Activated naive CD8-positive, alpha-beta T cell treated with anti-CD3 and anti-CD28 coated beads, Interleukin-2, amount 10 ng/mL, durations not matched to agents 7 days and 5 days (primary cell): ENCODE results near the gene MPV17. TPM values are rescaled to one million over a fixed set of nuclear protein-coding genes. Genes with fewer than 3 reads are reported as not detected.

ENCODE experiments used
- ATAC-seq: fragments of 150-1000 bp; cut with Tn5 transposase; one replicate; pipeline ENCODE4 v1.10.0; 2021; ENCODE audit warnings: low read depth, moderate library complexity
- POLR2A ChIA-PET: fragments of 350-600 bp; sonication (Branson Sonifier 250); formaldehyde crosslinking; loops from one replicate; lab custom pipeline; 2021; ENCODE audit warnings: antibody characterized with exemption; lab: Charles Lee
- DNase-seq: peaks from one replicate; pipeline ENCODE4 v3.0.0; 2021
- H3K27ac Mint-ChIP-seq: one replicate; pipeline ENCODE4 v1.8.0; 2022; ENCODE audit warnings: mild to moderate bottlenecking, mixed read lengths
- H3K27me3 Mint-ChIP-seq: one replicate; pipeline ENCODE4 v1.8.0; 2022; ENCODE audit warnings: mild to moderate bottlenecking, moderate library complexity, mixed read lengths
- H3K36me3 Mint-ChIP-seq: one replicate; pipeline ENCODE4 v1.8.0; 2021; ENCODE audit warnings: mild to moderate bottlenecking, mixed read lengths
- H3K4me1 Mint-ChIP-seq: one replicate; pipeline ENCODE4 v1.8.0; 2021; ENCODE audit warnings: mixed read lengths
- H3K4me3 Mint-ChIP-seq: one replicate; pipeline ENCODE4 v1.8.0; 2022; ENCODE audit warnings: mild to moderate bottlenecking, moderate library complexity, mixed read lengths
- H3K9me3 Mint-ChIP-seq: one replicate; pipeline ENCODE4 v1.8.0; 2021; ENCODE audit warnings: mixed read lengths
- total RNA-seq, 2 experiments: library from RNA; stranded (reverse); gene quantifications; one replicate each; pipeline ENCODE4 v1.2.3, GENCODE V29; 2021

Gene MPV17
- total RNA-seq, 2 experiments from 2014 or later: 93.4 to 100 TPM

DNA sequence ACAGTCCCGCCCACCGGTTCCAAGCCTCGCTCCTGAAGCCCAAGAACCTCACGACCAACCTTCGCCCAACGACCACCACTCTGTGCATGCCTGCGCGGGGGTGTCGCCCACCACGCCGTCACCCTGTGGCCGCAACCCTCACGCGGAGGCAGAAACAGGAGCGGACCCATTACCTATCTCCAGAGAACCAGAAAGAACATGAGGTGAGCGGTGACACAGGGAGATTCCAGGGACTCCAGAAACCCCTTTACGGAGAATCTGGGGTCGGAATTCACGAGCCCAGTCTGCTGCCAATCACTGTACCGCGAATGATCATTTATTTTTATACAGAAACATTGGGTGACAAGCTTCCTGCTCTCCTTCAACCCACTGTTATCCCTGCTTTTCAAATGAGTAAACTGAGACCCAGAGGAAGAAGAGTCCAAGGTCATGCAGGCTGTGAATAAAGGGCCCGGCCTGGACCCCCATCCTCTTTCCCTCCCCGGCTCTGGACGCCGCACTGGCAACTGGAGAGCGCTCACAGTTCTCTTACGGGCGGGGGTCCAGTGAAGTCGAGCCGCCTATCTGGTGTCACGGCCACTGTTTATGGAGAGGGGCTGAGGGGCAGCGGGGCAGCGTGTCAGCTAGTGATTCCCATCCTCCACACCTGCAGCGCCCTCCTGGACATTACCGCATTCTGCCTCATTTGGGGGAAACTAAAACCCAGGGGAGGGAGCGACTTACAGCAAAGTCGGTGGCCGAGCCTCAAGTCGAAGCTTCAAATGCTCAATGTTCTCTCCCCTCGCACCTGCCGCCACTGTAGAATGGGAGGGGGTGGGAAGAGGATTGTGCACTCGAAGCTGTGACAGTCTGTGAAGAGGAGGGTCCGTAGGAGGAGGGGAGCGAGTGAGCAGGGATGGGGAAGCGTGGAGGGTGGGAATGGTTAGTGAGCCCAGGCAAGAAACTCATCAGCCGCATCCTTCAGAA is 59.3 kb downstream of the MPV17 start:
- H3K27ac Mint-ChIP-seq: no peak overlapping the region
- H3K36me3 Mint-ChIP-seq: no peaks in the 10 kb centered on the region
- H3K4me1 Mint-ChIP-seq: peaks cover 22% of the 10 kb centered on the region

DNA sequence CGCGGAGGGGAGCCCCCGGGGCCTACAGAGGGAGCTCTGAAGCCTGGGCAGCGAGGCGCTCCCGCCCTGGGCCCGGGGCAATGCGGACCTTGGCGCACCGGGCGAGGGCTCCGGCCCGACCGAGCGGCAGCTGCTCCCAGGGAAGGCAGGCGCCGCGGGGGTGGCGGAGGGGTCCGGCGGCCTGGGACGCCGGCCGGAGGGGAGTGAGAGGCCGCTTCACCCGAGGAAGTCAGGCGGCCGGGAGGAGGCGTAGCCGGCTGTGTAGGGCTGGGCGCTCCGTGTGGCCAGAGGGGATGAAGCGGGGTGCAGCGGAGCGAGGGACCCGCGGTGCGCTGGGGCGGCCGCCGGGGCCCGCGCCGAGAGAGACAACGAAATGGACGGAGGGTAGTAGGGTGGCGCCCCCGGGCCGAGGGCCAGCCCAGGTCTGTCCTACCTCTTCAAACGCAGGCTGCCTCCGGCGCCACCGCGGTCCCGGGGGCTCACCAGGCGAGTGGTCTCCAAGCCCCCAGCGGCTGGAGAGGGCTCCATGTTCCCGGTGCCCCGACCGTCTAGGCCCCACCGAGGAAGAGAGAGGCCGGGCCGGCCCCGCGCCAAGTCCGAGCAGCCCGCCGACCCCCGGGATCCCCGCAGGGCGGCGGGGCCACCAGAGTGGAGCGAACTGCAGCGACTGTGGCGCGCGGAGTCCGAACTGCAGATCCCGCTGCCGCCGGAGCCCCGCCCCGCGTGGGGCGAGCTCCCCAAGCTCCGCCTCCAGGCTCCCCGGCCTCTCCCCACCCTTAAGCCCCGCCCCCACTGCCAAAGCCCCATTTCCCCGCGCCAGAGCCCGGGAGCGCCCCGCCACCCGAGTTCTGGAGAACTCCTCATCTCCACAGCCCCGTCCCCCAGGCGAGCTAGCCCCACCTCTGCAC is 60.3 kb downstream of the MPV17 start, which contains the start of gene SLC30A3:
Gene SLC30A3, minus strand, starts transcription at position 669 of the 908 bp plus-strand sequence. Its CDS starts 141 bp downstream, at position 528.
- no peak within 1 kb of the TSS for H3K27ac Mint-ChIP-seq
- no peaks in the 10 kb centered on the region for H3K9me3 Mint-ChIP-seq
- POLR2A ChIA-PET: interaction anchor here (0.8 to 1.0 kb wide), 2 partner anchors 14 to 40 kb away, joined by 3 read pairs; no protein-coding TSS in a partner anchor
- H3K36me3 Mint-ChIP-seq: no peaks in the 10 kb centered on the region
- H3K4me3 Mint-ChIP-seq: peak within 1 kb of the TSS; percentile 81
- peaks cover 22% of the 10 kb centered on the region for H3K4me1 Mint-ChIP-seq
- peaks cover 46% of the 10 kb centered on the region for H3K27me3 Mint-ChIP-seq
- DNase-seq: peak; percentile 79
- peak; percentile 65 for ATAC-seq

More for the DNA sequence above, 59.3 kb downstream of the MPV17 start:
- Mint-ChIP-seq H3K27me3 (peaks cover 46% of the 10 kb centered on the region), H3K9me3 (no peaks in the 10 kb centered on the region), H3K4me3 (peak overlapping the region; percentile 81)
- POLR2A ChIA-PET: interaction anchor here (0.8 to 1.0 kb wide), 2 partner anchors 15 to 39 kb away, joined by 3 read pairs; no protein-coding TSS in a partner anchor
- DNase-seq (no peak), ATAC-seq (no peak)

DNA sequence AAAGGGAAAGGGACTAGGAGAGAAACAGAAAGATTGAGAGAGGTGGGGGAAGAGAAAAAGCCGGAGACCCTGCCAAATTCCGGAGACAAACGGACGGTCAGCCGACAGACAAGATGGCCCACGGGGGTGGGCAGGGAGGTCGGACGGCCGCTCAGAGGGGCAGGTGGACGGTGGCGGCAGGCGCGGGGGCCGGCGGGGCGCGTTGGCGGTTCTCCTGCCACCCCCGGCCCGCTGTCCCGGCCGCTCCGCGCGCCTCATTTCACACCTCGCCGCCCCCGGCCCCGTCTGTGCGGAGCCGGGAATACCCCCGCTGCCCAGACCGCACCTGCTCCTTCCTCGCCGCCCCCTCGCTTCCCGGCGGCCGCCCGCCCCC is 61.0 kb downstream of the MPV17 start:
- Mint-ChIP-seq H3K27me3 (peaks cover 46% of the 10 kb centered on the region), H3K4me3 (peak overlapping the region; percentile 75), H3K4me1 (peaks cover 22% of the 10 kb centered on the region), H3K27ac (no peak overlapping the region), H3K36me3 (no peaks in the 10 kb centered on the region), H3K9me3 (no peaks in the 10 kb centered on the region)
- ATAC-seq: no peak
- POLR2A ChIA-PET: no interaction called here
- DNase-seq: no peak

GRCh38 chr2:27261241-27261925 is 61.5 kb downstream of the MPV17 start:
- ATAC-seq (no peak), DNase-seq (no peak)
- Mint-ChIP-seq H3K4me1 (peaks cover 22% of the 10 kb centered on the region), H3K9me3 (no peaks in the 10 kb centered on the region), H3K4me3 (peak overlapping the region; percentile 75), H3K27ac (no peak overlapping the region), H3K27me3 (peaks cover 48% of the 10 kb centered on the region), H3K36me3 (no peaks in the 10 kb centered on the region)
- POLR2A ChIA-PET: no interaction called here

Other genes starting within 250 kb of the MPV17 start
- gene EMILIN1, start 244.5 kb downstream of the MPV17 start, total RNA-seq: 1 to 10 TPM in 1 of 2 experiments, under 1 TPM in 1; 0.91 to 1.2 TPM
- gene KHK, start 236.3 kb downstream of the MPV17 start, total RNA-seq: 10 to 100 TPM; 13.1 to 13.7 TPM
- gene CGREF1, start 204.0 kb downstream of the MPV17 start, total RNA-seq: 1 to 10 TPM; 1.6 TPM
- gene ABHD1, start 199.3 kb downstream of the MPV17 start, total RNA-seq: 1 to 10 TPM in 1 of 2 experiments, under 1 TPM in 1; 0.77 to 1.4 TPM
- 10 to 100 TPM; 51.7 to 53.9 TPM for gene PREB, start 188.5 kb downstream of the MPV17 start, total RNA-seq
- gene PRR30, start 183.7 kb downstream of the MPV17 start, total RNA-seq: not detected
- gene TCF23, start 174.1 kb downstream of the MPV17 start, total RNA-seq: not detected
- 10 to 100 TPM; 74.9 to 84.6 TPM for gene ATRAID, start 111.1 kb downstream of the MPV17 start, total RNA-seq
- gene SLC5A6, start 110.8 kb downstream of the MPV17 start, total RNA-seq: 10 to 100 TPM; 31.6 to 32.2 TPM
- gene CAD, start 105.7 kb downstream of the MPV17 start, total RNA-seq: 10 to 100 TPM; 60.1 to 60.4 TPM
- under 1 TPM; 0.34 to 0.64 TPM for gene SLC30A3, start 60.0 kb downstream of the MPV17 start, total RNA-seq
- not detected for gene DNAJC5G, start 47.7 kb downstream of the MPV17 start, total RNA-seq
- gene TRIM54, start 40.7 kb downstream of the MPV17 start, total RNA-seq: under 1 TPM in 1 of 2 experiments, not detected in 1; 0.19 TPM
- gene UCN, start 14.7 kb downstream of the MPV17 start, total RNA-seq: 1 to 10 TPM; 3.7 to 5.1 TPM
- 10 to 100 TPM; 66.4 to 70.8 TPM for gene GTF3C2, start 33.7 kb upstream of the MPV17 start, total RNA-seq
- 10 to 100 TPM; 38.3 to 39.2 TPM for gene EIF2B4, start 47.2 kb upstream of the MPV17 start, total RNA-seq
- gene SNX17, start 47.5 kb upstream of the MPV17 start, total RNA-seq: 100 to 1,000 TPM; 113 to 116 TPM
- gene ZNF513, start 57.6 kb upstream of the MPV17 start, total RNA-seq: 10 to 100 TPM; 16.4 to 18.6 TPM
- gene PPM1G, start 86.5 kb upstream of the MPV17 start, total RNA-seq: 10 to 100 TPM; 90.1 to 91.3 TPM
- gene NRBP1, start 105.5 kb upstream of the MPV17 start, total RNA-seq: 10 to 100 TPM; 92.2 to 92.5 TPM
- 10 to 100 TPM; 12.2 to 13.9 TPM for gene KRTCAP3, start 119.3 kb upstream of the MPV17 start, total RNA-seq
- 10 to 100 TPM; 17.9 to 18.8 TPM for gene IFT172, start 166.6 kb upstream of the MPV17 start, total RNA-seq
- not detected for gene FNDC4, start 172.1 kb upstream of the MPV17 start, total RNA-seq
- not detected for gene GCKR, start 173.7 kb upstream of the MPV17 start, total RNA-seq